Loucy (cell line): Measurements from ENCODE around the gene TAS1R3.

Experiments used
- CTCF ChIP-seq: fragments of 200-600 bp; sonication (generic); conservative IDR thresholded peaks from 2 replicates; pipeline ENCODE4 v1.5.1; 2014; ENCODE audit warnings: mild to moderate bottlenecking, antibody characterized with exemption, low read length
- EZH2phosphoT487 ChIP-seq: fragments of 200-600 bp; IDR thresholded peaks from 2 replicates; pipeline ENCODE4 v1.6.1; 2018; ENCODE audit warnings: antibody characterized with exemption, mild to moderate bottlenecking, moderate library complexity, borderline replicate concordance

GRCh38 chr1:1294250-1294890 is 36.7 kb upstream of the TAS1R3 start:
- TF ChIP-seq CTCF (no peak), EZH2phosphoT487 (no peak)
